Measurements from ENCODE around the gene ANKRD63. TPM values are rescaled to one million over a fixed set of nuclear protein-coding genes. Genes with fewer than 3 reads are reported as not detected.

The ANKRD63 gene
- polyA plus RNA-seq, 1 donor (not counting 4 experiments of a cell fraction or from before 2014, with no cell fraction given) = not detected

DNA sequence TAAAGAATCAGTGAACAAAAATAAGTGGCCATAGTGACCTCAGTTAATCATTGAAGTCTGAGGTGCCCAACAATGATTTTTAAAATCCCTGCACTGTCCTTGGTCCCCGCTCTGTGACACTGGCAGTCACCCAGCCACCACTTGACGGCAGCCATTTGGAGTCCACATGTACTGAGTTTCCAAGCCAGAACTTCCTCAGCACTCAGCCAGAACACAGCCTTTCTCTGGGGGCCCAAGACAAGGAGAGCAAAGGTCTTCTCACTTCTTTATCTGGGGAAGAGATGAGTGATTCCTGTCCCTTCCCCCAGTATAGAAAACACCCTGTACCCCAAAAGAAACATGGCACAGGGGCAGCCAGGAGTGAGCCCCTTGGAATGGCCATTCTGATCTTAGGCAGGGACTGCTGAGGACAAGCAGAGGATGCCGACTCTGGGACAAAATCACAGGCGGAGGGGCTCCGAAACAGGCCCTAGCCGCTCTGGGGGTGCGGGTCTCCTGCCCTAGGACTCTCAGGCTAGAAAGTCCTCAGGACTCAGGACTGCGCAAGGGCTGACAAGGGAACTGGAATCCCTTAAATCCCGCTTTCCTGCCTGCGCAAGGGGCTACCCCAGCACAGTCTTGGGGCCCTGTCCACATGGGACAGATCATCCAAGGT is 31.3 kb downstream of the ANKRD63 start:
- Histone ChIP-seq H3K4me1 (ENCODE audit: control insufficient read depth, extremely low read depth, insufficient read depth, low read length) (peaks cover 45% of the 10 kb centered on the region), H3K9me1 (ENCODE audit: control insufficient read depth, extremely low read depth, insufficient read depth, low read length) (no peaks in the 10 kb centered on the region), H4K20me1 (ENCODE audit: control insufficient read depth, extremely low read depth, insufficient read depth, low read length) (peaks cover 4% of the 10 kb centered on the region), H3K4me3 (ENCODE audit: control insufficient read depth in 2 of 3, extremely low read depth in 1 of 3, insufficient read depth in 2 of 3, low read depth in 1 of 3, low read length in 3 of 3) (no peak overlapping the region), H3K9ac (ENCODE audit: control insufficient read depth, extremely low read depth, insufficient read depth, low read length) (no peak overlapping the region), H3K9me3 (ENCODE audit: control insufficient read depth, low read depth, low read length) (no peaks in the 10 kb centered on the region), H3K36me3 (ENCODE audit: control insufficient read depth in 2 of 2, extremely low read depth in 1 of 2, insufficient read depth in 2 of 2, low read length in 2 of 2) (peaks cover 19 to 22% of the 10 kb centered on the region in 2 experiments), H3K4me2 (ENCODE audit: control insufficient read depth, extremely low read depth, insufficient read depth, low read depth, low read length) (no peak overlapping the region), H3K27ac (ENCODE audit: control insufficient read depth, insufficient read depth, low read length) (no peak overlapping the region), H3K27me3 (ENCODE audit: control insufficient read depth, extremely low read depth, insufficient read depth, low read length) (no peaks in the 10 kb centered on the region), H3K79me2 (ENCODE audit: control insufficient read depth, insufficient read depth, low read length) (peaks cover 3% of the 10 kb centered on the region), H2AFZ (ENCODE audit: control insufficient read depth, low read length) (no peak overlapping the region)
- no peak for DNase-seq (ENCODE audit: low read depth, low spot score)
- TF ChIP-seq EZH2 (IDR thresholded peaks at IDR 0.05; ENCODE audit: low read length) = no peak
- TF ChIP-seq, protein P1, sequence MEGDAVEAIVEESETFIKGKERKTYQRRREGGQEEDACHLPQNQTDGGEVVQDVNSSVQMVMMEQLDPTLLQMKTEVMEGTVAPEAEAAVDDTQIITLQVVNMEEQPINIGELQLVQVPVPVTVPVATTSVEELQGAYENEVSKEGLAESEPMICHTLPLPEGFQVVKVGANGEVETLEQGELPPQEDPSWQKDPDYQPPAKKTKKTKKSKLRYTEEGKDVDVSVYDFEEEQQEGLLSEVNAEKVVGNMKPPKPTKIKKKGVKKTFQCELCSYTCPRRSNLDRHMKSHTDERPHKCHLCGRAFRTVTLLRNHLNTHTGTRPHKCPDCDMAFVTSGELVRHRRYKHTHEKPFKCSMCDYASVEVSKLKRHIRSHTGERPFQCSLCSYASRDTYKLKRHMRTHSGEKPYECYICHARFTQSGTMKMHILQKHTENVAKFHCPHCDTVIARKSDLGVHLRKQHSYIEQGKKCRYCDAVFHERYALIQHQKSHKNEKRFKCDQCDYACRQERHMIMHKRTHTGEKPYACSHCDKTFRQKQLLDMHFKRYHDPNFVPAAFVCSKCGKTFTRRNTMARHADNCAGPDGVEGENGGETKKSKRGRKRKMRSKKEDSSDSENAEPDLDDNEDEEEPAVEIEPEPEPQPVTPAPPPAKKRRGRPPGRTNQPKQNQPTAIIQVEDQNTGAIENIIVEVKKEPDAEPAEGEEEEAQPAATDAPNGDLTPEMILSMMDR (optimal IDR thresholded peaks at IDR 0.05 in 1 of 3, IDR thresholded peaks at IDR 0.05 in 1 of 3, conservative IDR thresholded peaks at IDR 0.05 in 1 of 3; ENCODE audit: extremely low read depth in 1 of 3, insufficient read depth in 2 of 3, low read length in 3 of 3) = no peak
- dilution Hi-C loops (cut with MboI; ENCODE audit: extremely low pct_ligation_motif_present, low sequenced_read_pairs) = no loop called here
- no peak for FAIRE-seq

DNA sequence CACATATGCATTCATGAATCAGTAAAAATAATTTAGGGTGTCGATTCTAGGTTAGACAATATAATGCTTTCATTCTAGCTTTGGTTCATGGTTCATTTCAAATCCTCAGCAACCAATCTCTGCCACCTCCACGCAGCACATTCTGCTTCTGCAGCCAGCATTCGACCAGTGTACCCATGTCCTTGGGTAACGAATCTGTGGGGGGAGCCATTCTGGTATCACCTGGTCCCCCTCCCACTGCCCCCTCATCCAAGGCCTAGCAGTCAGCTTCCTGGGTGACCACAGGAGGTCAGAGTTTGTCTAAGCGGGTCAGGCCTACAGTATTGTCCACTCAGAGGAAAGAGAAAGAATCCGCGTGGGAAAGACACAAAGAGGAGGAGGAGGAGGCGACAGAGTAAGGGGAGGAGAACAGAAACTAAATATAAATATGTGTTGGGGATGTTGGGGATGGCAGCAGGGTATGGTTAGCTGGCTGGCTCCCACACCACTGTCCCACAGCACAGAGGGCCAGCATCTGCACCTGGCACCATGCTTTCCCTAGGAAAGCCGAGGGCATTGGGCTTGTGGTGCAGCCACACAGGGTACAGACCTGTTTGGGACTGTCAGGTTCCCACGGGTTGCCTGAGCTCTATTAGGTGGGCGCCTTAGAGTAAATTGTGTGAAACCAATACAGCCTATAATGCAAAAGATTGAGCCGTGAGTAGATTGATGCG is 31.9 kb downstream of the ANKRD63 start:
- TF ChIP-seq, protein P1 (optimal IDR thresholded peaks at IDR 0.05 in 1 of 3, IDR thresholded peaks at IDR 0.05 in 1 of 3, conservative IDR thresholded peaks at IDR 0.05 in 1 of 3; ENCODE audit: extremely low read depth in 1 of 3, insufficient read depth in 2 of 3, low read length in 3 of 3) = no peak
- no peak for TF ChIP-seq EZH2 (IDR thresholded peaks at IDR 0.05; ENCODE audit: low read length)
- no peak overlapping the region for H3K27ac ChIP-seq (ENCODE audit: control insufficient read depth, insufficient read depth, low read length)
- no peak overlapping the region for H2AFZ ChIP-seq (ENCODE audit: control insufficient read depth, low read length)
- peaks cover 4% of the 10 kb centered on the region for H4K20me1 ChIP-seq (ENCODE audit: control insufficient read depth, extremely low read depth, insufficient read depth, low read length)
- H3K27me3 ChIP-seq (ENCODE audit: control insufficient read depth, extremely low read depth, insufficient read depth, low read length) = no peaks in the 10 kb centered on the region
- DNase-seq (ENCODE audit: low read depth, low spot score) (no peak), FAIRE-seq (no peak)
- H3K4me1 ChIP-seq (ENCODE audit: control insufficient read depth, extremely low read depth, insufficient read depth, low read length) = peaks cover 52% of the 10 kb centered on the region
- no peaks in the 10 kb centered on the region for H3K9me3 ChIP-seq (ENCODE audit: control insufficient read depth, low read depth, low read length)
- no peaks in the 10 kb centered on the region for H3K9me1 ChIP-seq (ENCODE audit: control insufficient read depth, extremely low read depth, insufficient read depth, low read length)
- H3K4me3 ChIP-seq (ENCODE audit: control insufficient read depth in 2 of 3, extremely low read depth in 1 of 3, insufficient read depth in 2 of 3, low read depth in 1 of 3, low read length in 3 of 3) = no peak overlapping the region
- H3K36me3 ChIP-seq (ENCODE audit: control insufficient read depth in 2 of 2, extremely low read depth in 1 of 2, insufficient read depth in 2 of 2, low read length in 2 of 2) = peaks cover 18 to 20% of the 10 kb centered on the region in 2 experiments
- H3K9ac ChIP-seq (ENCODE audit: control insufficient read depth, extremely low read depth, insufficient read depth, low read length) = no peak overlapping the region
- dilution Hi-C loops (cut with MboI; ENCODE audit: extremely low pct_ligation_motif_present, low sequenced_read_pairs) = no loop called here
- no peak overlapping the region for H3K4me2 ChIP-seq (ENCODE audit: control insufficient read depth, extremely low read depth, insufficient read depth, low read depth, low read length)
- peaks cover 3% of the 10 kb centered on the region for H3K79me2 ChIP-seq (ENCODE audit: control insufficient read depth, insufficient read depth, low read length)

All from keratinocyte (primary cell).